DOHH2 (cell line): Measurements from ENCODE around the gene OSBPL3.

Source experiments
- H3F3A ChIP-seq: fragments of 200-600 bp; sonication (generic), shearing (Covaris generic); 2 replicates; pipeline ENCODE4 v1.6.0; 2016; ENCODE audit warnings: antibody characterized with exemption, mild to moderate bottlenecking; ENCODE audit not compliant: control insufficient read depth, insufficient read depth
- H3K27ac ChIP-seq: fragments of 200-600 bp; sonication (generic); 2 replicates; pipeline ENCODE4 v1.5.1; 2014; ENCODE audit warnings: low read depth, mild to moderate bottlenecking, low read length, moderate library complexity
- H3K27me3 ChIP-seq: fragments of 200-600 bp; sonication (generic); 2 replicates; pipeline ENCODE4 v1.6.1; 2014; ENCODE audit warnings: mild to moderate bottlenecking, low read length, mixed read lengths; ENCODE audit not compliant: control insufficient read depth
- H3K36me3 ChIP-seq: fragments of 200-600 bp; sonication (generic); 2 replicates; pipeline ENCODE4 v1.6.1; 2014; ENCODE audit warnings: mild to moderate bottlenecking, low read length, moderate library complexity, mixed read lengths; ENCODE audit not compliant: control insufficient read depth
- H3K4me1 ChIP-seq: fragments of 200-600 bp; sonication (generic); 2 replicates; pipeline ENCODE4 v1.6.1; 2014; ENCODE audit warnings: mild to moderate bottlenecking, low read length, mixed read lengths; ENCODE audit not compliant: control insufficient read depth
- H3K4me2 ChIP-seq: fragments of 200-600 bp; sonication (generic); 2 replicates; pipeline ENCODE4 v1.6.0; 2014; ENCODE audit warnings: mild to moderate bottlenecking, low read length, moderate library complexity
- H3K4me3 ChIP-seq: fragments of 200-600 bp; sonication (generic); 2 replicates; pipeline ENCODE4 v1.5.1; 2014; ENCODE audit warnings: mild to moderate bottlenecking, low read length, mixed read lengths
- H3K79me2 ChIP-seq: fragments of 200-600 bp; sonication (generic); 2 replicates; pipeline ENCODE4 v1.6.1; 2014; ENCODE audit warnings: mild to moderate bottlenecking, low read length, mixed read lengths; ENCODE audit not compliant: control insufficient read depth
- H3K9me2 ChIP-seq: fragments of 200-600 bp; sonication (generic); replicated peaks from 2 replicates; pipeline ENCODE4 v1.6.1; 2014; ENCODE audit warnings: mild to moderate bottlenecking, low read length, mixed read lengths; ENCODE audit not compliant: control insufficient read depth
- H3K9me3 ChIP-seq: fragments of 200-600 bp; sonication (generic); 2 replicates; pipeline ENCODE4 v1.6.1; 2014; ENCODE audit warnings: antibody characterized with exemption, low read length, mixed read lengths; ENCODE audit not compliant: control insufficient read depth, insufficient read depth
- H4K20me1 ChIP-seq: fragments of 200-600 bp; sonication (generic); 2 replicates; pipeline ENCODE4 v1.6.0; 2014; ENCODE audit warnings: low read depth, mild to moderate bottlenecking, antibody characterized with exemption, low read length, moderate library complexity; ENCODE audit not compliant: control insufficient read depth, insufficient read depth
- CTCF ChIP-seq: fragments of 200-600 bp; sonication (generic); IDR thresholded peaks from one replicate; pipeline ENCODE4 v1.5.1; 2014; ENCODE audit warnings: antibody characterized with exemption, mild to moderate bottlenecking, low read depth, low read length; ENCODE audit not compliant: poor library complexity, severe bottlenecking
- EZH2phosphoT487 ChIP-seq: fragments of 200-600 bp; sonication (generic); IDR thresholded peaks from 2 replicates; pipeline ENCODE4 v1.6.1; 2017; ENCODE audit warnings: borderline replicate concordance, mild to moderate bottlenecking, antibody characterized with exemption, low read length, moderate library complexity, mixed read lengths

The OSBPL3 gene

GRCh38 chr7:24970676-24971075 is 9.3 kb downstream of the OSBPL3 start:
- Histone ChIP-seq H3F3A (peaks cover 24% of the 10 kb centered on the region), H3K4me1 (peaks cover 87% of the 10 kb centered on the region), H3K4me3 (no peak overlapping the region), H4K20me1 (peaks cover 30% of the 10 kb centered on the region), H3K4me2 (no peak overlapping the region), H3K36me3 (peaks cover 14% of the 10 kb centered on the region; the same call in 1 of the 2 replicates), H3K9me2 (no peaks in the 10 kb centered on the region), H3K27ac (no peak overlapping the region), H3K9me3 (no peaks in the 10 kb centered on the region), H3K27me3 (no peaks in the 10 kb centered on the region), H3K79me2 (peaks cover 100% of the 10 kb centered on the region)
- TF ChIP-seq EZH2phosphoT487 = no peak
- TF ChIP-seq CTCF = no peak

- Histone ChIP-seq H3F3A (peaks cover 28% of the 10 kb centered on the region), H3K79me2 (peaks cover 100% of the 10 kb centered on the region), H3K9me2 (no peaks in the 10 kb centered on the region), H3K4me2 (peak overlapping the region; percentile 21; the same call in 1 of the 2 replicates), H3K27me3 (no peaks in the 10 kb centered on the region), H3K4me3 (no peak overlapping the region), H3K27ac (no peak overlapping the region), H4K20me1 (peaks cover 32% of the 10 kb centered on the region), H3K36me3 (no peaks in the 10 kb centered on the region), H3K9me3 (no peaks in the 10 kb centered on the region), H3K4me1 (peaks cover 88% of the 10 kb centered on the region)
- no peak for TF ChIP-seq CTCF
- no peak for TF ChIP-seq EZH2phosphoT487
Observed at GRCh38 chr7:24968165-24968564, 11.8 kb downstream of the OSBPL3 start.

- H4K20me1 ChIP-seq = peaks cover 32% of the 10 kb centered on the region
- no peak overlapping the region; the same call in 1 of the 2 replicates for H3K4me3 ChIP-seq
- H3K79me2 ChIP-seq = peaks cover 100% of the 10 kb centered on the region
- H3K36me3 ChIP-seq = no peaks in the 10 kb centered on the region
- peak overlapping the region; percentile 60 for H3K4me2 ChIP-seq
- TF ChIP-seq CTCF = no peak
- TF ChIP-seq EZH2phosphoT487 = no peak
- H3K4me1 ChIP-seq = peaks cover 89% of the 10 kb centered on the region
- no peaks in the 10 kb centered on the region for H3K9me3 ChIP-seq
- peak overlapping the region; percentile 72 for H3K27ac ChIP-seq
- no peaks in the 10 kb centered on the region for H3K9me2 ChIP-seq
- no peaks in the 10 kb centered on the region for H3K27me3 ChIP-seq
- peaks cover 28% of the 10 kb centered on the region for H3F3A ChIP-seq
Observed at GRCh38 chr7:24967696-24968095, 12.3 kb downstream of the OSBPL3 start.
